AG04449 (cell line): Measurements from ENCODE around the gene RHO.

Source experiments
- CTCF ChIA-PET: fragments of 350-600 bp; formaldehyde crosslinking; extraction: SDS; loops from one replicate; lab custom pipeline; 2021; ENCODE audit warnings: antibody characterized with exemption; lab: Yijun Ruan, JAX
- POLR2A ChIA-PET: fragments of 400-600, 350-600 bp; formaldehyde crosslinking; extraction: SDS; loops from one replicate; lab custom pipeline; 2020; ENCODE audit warnings: antibody characterized with exemption, inconsistent platforms; lab: Yijun Ruan, JAX
- DNase-seq: peaks from one replicate; pipeline ENCODE4 v3.0.0-alpha.2; 2010; ENCODE audit warnings: low read depth, low spot score
- H3K4me3 ChIP-seq: 2 replicates; pipeline ENCODE4 v1.5.1; 2011; ENCODE audit warnings: low read depth, mild to moderate bottlenecking, control low read depth, low read length
- TF ChIP-seq, protein P1 (sequence below): IDR thresholded peaks from one replicate; pipeline ENCODE4 v1.5.1; 2011; ENCODE audit warnings: mild to moderate bottlenecking, moderate library complexity, low read length, control low read depth, inconsistent platforms; ENCODE audit not compliant: insufficient read depth; ENCODE audit errors: missing control alignments

Gene RHO

GRCh38 chr3:129525341-129525968, 3.0 kb upstream of the RHO start:
- POLR2A ChIA-PET = interaction anchor here (0.7 kb wide), 1 partner anchor 78 kb away, joined by 3 read pairs; no protein-coding TSS in a partner anchor
- DNase-seq = peak; percentile 17
- TF ChIP-seq, protein P1, sequence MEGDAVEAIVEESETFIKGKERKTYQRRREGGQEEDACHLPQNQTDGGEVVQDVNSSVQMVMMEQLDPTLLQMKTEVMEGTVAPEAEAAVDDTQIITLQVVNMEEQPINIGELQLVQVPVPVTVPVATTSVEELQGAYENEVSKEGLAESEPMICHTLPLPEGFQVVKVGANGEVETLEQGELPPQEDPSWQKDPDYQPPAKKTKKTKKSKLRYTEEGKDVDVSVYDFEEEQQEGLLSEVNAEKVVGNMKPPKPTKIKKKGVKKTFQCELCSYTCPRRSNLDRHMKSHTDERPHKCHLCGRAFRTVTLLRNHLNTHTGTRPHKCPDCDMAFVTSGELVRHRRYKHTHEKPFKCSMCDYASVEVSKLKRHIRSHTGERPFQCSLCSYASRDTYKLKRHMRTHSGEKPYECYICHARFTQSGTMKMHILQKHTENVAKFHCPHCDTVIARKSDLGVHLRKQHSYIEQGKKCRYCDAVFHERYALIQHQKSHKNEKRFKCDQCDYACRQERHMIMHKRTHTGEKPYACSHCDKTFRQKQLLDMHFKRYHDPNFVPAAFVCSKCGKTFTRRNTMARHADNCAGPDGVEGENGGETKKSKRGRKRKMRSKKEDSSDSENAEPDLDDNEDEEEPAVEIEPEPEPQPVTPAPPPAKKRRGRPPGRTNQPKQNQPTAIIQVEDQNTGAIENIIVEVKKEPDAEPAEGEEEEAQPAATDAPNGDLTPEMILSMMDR = no peak
- CTCF ChIA-PET = interaction anchor here (1.5 kb wide), 1 partner anchor 142 kb away, joined by 4 read pairs; no protein-coding TSS in a partner anchor
- H3K4me3 ChIP-seq = no peak overlapping the region

DNA sequence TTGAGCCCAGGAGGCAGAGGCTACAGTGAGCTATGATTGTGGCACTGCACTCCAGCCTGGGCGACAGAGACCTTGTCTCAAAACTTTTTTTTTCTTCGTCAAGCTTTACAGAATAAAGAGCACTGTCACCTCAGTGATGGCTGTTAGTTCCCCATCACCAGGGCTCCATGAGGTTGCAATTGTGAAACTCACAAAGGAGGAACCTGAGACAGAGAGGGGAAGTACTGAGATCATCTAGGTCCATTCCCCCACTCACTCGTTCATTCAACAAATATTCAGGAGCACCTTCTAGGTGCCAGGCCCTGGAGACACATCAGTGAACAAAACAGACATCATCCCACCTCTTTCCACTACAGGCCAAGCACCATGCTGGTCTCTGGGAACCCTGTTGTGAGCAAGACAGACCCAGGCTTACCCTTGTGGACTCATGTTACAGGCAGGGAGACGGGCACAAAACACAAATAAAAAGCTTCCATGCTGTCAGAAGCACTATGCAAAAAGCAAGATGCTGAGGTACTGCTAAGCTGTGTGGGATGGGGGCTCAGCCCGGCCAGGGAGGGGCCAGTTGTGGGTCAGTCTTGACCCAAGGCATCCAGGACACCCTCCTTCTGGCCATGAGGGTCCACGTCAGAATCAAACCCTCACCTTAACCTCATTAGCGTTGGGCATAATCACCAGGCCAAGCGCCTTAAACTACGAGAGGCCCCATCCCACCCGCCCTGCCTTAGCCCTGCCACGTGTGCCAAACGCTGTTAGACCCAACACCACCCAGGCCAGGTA, 2.1 kb upstream of the RHO start:
- no peak for DNase-seq
- CTCF ChIA-PET = interaction anchor here (1.5 kb wide), 1 partner anchor 143 kb away, joined by 4 read pairs; no protein-coding TSS in a partner anchor
- POLR2A ChIA-PET = interaction anchor here (0.7 kb wide), 1 partner anchor 77 kb away, joined by 3 read pairs; no protein-coding TSS in a partner anchor
- TF ChIP-seq, protein P1 = no peak
- H3K4me3 ChIP-seq = no peak overlapping the region

- ChIA-PET CTCF (interaction anchor here (0.8 kb wide), 1 partner anchor 12 kb away, joined by 3 read pairs; no protein-coding TSS in a partner anchor), POLR2A (no interaction called here)
- no peak overlapping the region for H3K4me3 ChIP-seq
- no peak for DNase-seq
- TF ChIP-seq, protein P1 = no peak
These were observed 1.2 kb upstream of the RHO start for GRCh38 chr3:129527262-129527661.

DNA sequence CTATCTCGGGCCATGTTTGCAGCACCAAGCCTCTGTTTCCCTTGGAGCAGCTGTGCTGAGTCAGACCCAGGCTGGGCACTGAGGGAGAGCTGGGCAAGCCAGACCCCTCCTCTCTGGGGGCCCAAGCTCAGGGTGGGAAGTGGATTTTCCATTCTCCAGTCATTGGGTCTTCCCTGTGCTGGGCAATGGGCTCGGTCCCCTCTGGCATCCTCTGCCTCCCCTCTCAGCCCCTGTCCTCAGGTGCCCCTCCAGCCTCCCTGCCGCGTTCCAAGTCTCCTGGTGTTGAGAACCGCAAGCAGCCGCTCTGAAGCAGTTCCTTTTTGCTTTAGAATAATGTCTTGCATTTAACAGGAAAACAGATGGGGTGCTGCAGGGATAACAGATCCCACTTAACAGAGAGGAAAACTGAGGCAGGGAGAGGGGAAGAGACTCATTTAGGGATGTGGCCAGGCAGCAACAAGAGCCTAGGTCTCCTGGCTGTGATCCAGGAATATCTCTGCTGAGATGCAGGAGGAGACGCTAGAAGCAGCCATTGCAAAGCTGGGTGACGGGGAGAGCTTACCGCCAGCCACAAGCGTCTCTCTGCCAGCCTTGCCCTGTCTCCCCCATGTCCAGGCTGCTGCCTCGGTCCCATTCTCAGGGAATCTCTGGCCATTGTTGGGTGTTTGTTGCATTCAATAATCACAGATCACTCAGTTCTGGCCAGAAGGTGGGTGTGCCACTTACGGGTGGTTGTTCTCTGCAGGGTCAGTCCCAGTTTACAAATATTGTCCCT, 1.2 kb downstream of the RHO start:
- DNase-seq = no peak
- POLR2A ChIA-PET = no interaction called here
- H3K4me3 ChIP-seq = no peak overlapping the region
- CTCF ChIA-PET = interaction anchor here (1.4 kb wide), 1 partner anchor 62 kb away, joined by 3 read pairs; no protein-coding TSS in a partner anchor
- TF ChIP-seq, protein P1 = no peak

GRCh38 chr3:129530251-129530791, 1.9 kb downstream of the RHO start:
- TF ChIP-seq, protein P1 = no peak
- peak; percentile 56 for DNase-seq
- no peak overlapping the region for H3K4me3 ChIP-seq
- CTCF ChIA-PET = interaction anchor here (1.4 kb wide), 1 partner anchor 61 kb away, joined by 3 read pairs; no protein-coding TSS in a partner anchor
- POLR2A ChIA-PET = no interaction called here
